Astrocyte of the cerebellum (primary cell): ENCODE results near the gene ABLIM2.

Source experiments
- DNase-seq: peaks from one replicate; pipeline ENCODE4 v3.0.0-alpha.2; 2011; ENCODE audit warnings: low read depth
- H3K4me3 ChIP-seq: 2 replicates; pipeline ENCODE4 v1.5.1; 2011; ENCODE audit warnings: mild to moderate bottlenecking, low read depth, low read length, moderate library complexity
- CTCF ChIP-seq: IDR thresholded peaks from 2 replicates; pipeline ENCODE4 v1.5.1; 2012; ENCODE audit warnings: low read length, low read depth, moderate library complexity, mild to moderate bottlenecking; ENCODE audit errors: missing control alignments
- in situ Hi-C: cut with HindIII; loops from 2 replicates; pipeline ENCODE4 v1.10.0; 2017; ENCODE audit warnings: low sequenced_read_pairs

The ABLIM2 gene

GRCh38 chr4:8053688-8054449, 104.7 kb downstream of the ABLIM2 start:
- TF ChIP-seq CTCF: no peak
- in situ Hi-C loops: no loop called here
- H3K4me3 ChIP-seq: no peak overlapping the region
- DNase-seq: no peak

- in situ Hi-C loops: no loop called here
- no peak for TF ChIP-seq CTCF
- DNase-seq: no peak
- H3K4me3 ChIP-seq: no peak overlapping the region
These were observed 106.4 kb downstream of the ABLIM2 start for GRCh38 chr4:8052160-8052691.

GRCh38 chr4:8051644-8052043, 107.0 kb downstream of the ABLIM2 start:
- TF ChIP-seq CTCF: no peak
- no peak overlapping the region for H3K4me3 ChIP-seq
- in situ Hi-C loops: no loop called here
- DNase-seq: no peak

GRCh38 chr4:8050555-8051206, 107.9 kb downstream of the ABLIM2 start:
- no peak for TF ChIP-seq CTCF
- H3K4me3 ChIP-seq: no peak overlapping the region
- DNase-seq: peak; percentile 9
- in situ Hi-C loops: no loop called here

- no peak for TF ChIP-seq CTCF
These were observed 108.4 kb downstream of the ABLIM2 start for GRCh38 chr4:8050180-8050554.

GRCh38 chr4:8048856-8049676, 109.5 kb downstream of the ABLIM2 start:
- TF ChIP-seq CTCF: no peak
- in situ Hi-C loops: no loop called here
- no peak for DNase-seq
- no peak overlapping the region for H3K4me3 ChIP-seq

More at GRCh38 chr4:8050180-8050554, 108.4 kb downstream of the ABLIM2 start:
- H3K4me3 ChIP-seq: no peak overlapping the region
- no peak for DNase-seq
- in situ Hi-C loops: no loop called here
